Osteoblast (primary cell): Measurements from ENCODE around the gene NFIB. TPM values are rescaled to one million over a fixed set of nuclear protein-coding genes. Genes with fewer than 3 reads are reported as not detected.

Source experiments
- DNase-seq: peaks from one replicate; pipeline ENCODE4 v3.0.0; 2011; ENCODE audit warnings: low spot score, mixed read lengths; ENCODE audit not compliant: insufficient read length; ENCODE audit errors: missing footprints
- H2AFZ ChIP-seq: 2 replicates; pipeline ENCODE4 v1.6.0; 2011; ENCODE audit warnings: mild to moderate bottlenecking, low read length
- H3K27ac ChIP-seq: 2 replicates; pipeline ENCODE4 v1.5.1; 2011; ENCODE audit warnings: mild to moderate bottlenecking, low read depth, low read length, moderate library complexity
- H3K27me3 ChIP-seq: 2 replicates; pipeline ENCODE4 v1.6.0; 2012; ENCODE audit warnings: mild to moderate bottlenecking, control low read depth, inconsistent platforms, low read length, moderate library complexity; ENCODE audit not compliant: insufficient read depth
- H3K36me3 ChIP-seq: 2 replicates; pipeline ENCODE4 v1.5.1; 2011; ENCODE audit warnings: mild to moderate bottlenecking, low read length, control low read depth, moderate library complexity; ENCODE audit not compliant: insufficient read depth
- H3K4me1 ChIP-seq: 2 replicates; pipeline ENCODE4 v1.5.1; 2011; ENCODE audit warnings: mild to moderate bottlenecking, low read length, control low read depth, moderate library complexity; ENCODE audit not compliant: insufficient read depth
- H3K4me2 ChIP-seq: 2 replicates; pipeline ENCODE4 v1.6.0; 2011; ENCODE audit warnings: mild to moderate bottlenecking, low read length; ENCODE audit not compliant: insufficient read depth
- H3K4me3 ChIP-seq: fragments of 200-600 bp; sonication (generic); 3 replicates; pipeline ENCODE4 v1.5.1; 2012; ENCODE audit warnings: mild to moderate bottlenecking, low read length, inconsistent platforms; ENCODE audit not compliant: insufficient read depth
- H3K79me2 ChIP-seq: 2 replicates; pipeline ENCODE4 v1.6.0; 2012; ENCODE audit warnings: mild to moderate bottlenecking, low read length, control low read depth, inconsistent platforms; ENCODE audit not compliant: insufficient read depth
- H3K9me3 ChIP-seq: 2 replicates; pipeline ENCODE4 v1.5.1; 2011; ENCODE audit warnings: low read depth, low read length, control low read depth
- H4K20me1 ChIP-seq: 2 replicates; pipeline ENCODE4 v1.6.0; 2012; ENCODE audit warnings: mild to moderate bottlenecking, low read length, control low read depth; ENCODE audit not compliant: insufficient read depth
- CTCF ChIP-seq: IDR thresholded peaks from 2 replicates; pipeline ENCODE4 v1.5.1; 2011; ENCODE audit warnings: mild to moderate bottlenecking, low read depth, low read length, moderate library complexity; ENCODE audit errors: extremely low read depth
- total RNA-seq: library from RNA; depleted of rRNA; stranded (reverse); fragments of >200 nt; gene quantifications from 2 replicates; pipeline ENCODE4 v1.2.3, GENCODE V29; 2012

The NFIB gene
- total RNA-seq, 1 donor = 21.0 TPM

- Histone ChIP-seq H3K27me3 (no peaks in the 10 kb centered on the region), H2AFZ (peak overlapping the region; percentile 64), H3K4me2 (peak overlapping the region; percentile 82), H3K9me3 (no peaks in the 10 kb centered on the region), H3K4me1 (peaks cover 32% of the 10 kb centered on the region), H3K36me3 (no peaks in the 10 kb centered on the region), H3K27ac (peak overlapping the region; percentile 85), H3K79me2 (no peaks in the 10 kb centered on the region), H3K4me3 (peak overlapping the region; percentile 59), H4K20me1 (no peaks in the 10 kb centered on the region)
- no peak for DNase-seq
- no peak for TF ChIP-seq CTCF
Observed at GRCh38 chr9:14096258-14096922, 217.6 kb downstream of the NFIB start.

- no peaks in the 10 kb centered on the region for H3K9me3 ChIP-seq
- H3K27ac ChIP-seq = no peak overlapping the region
- TF ChIP-seq CTCF = no peak
- no peak overlapping the region for H2AFZ ChIP-seq
- no peaks in the 10 kb centered on the region for H3K36me3 ChIP-seq
- no peak overlapping the region for H3K4me2 ChIP-seq
- no peak overlapping the region for H3K4me3 ChIP-seq
- no peak for DNase-seq
- no peaks in the 10 kb centered on the region for H4K20me1 ChIP-seq
- peaks cover 32% of the 10 kb centered on the region for H3K4me1 ChIP-seq
- no peaks in the 10 kb centered on the region for H3K79me2 ChIP-seq
- H3K27me3 ChIP-seq = no peaks in the 10 kb centered on the region
Observed at GRCh38 chr9:14095277-14095676, 218.7 kb downstream of the NFIB start.

- Histone ChIP-seq H3K9me3 (no peaks in the 10 kb centered on the region), H3K79me2 (no peaks in the 10 kb centered on the region), H2AFZ (no peak overlapping the region), H3K4me1 (peaks cover 32% of the 10 kb centered on the region), H3K36me3 (no peaks in the 10 kb centered on the region), H3K4me2 (no peak overlapping the region), H3K4me3 (no peak overlapping the region), H3K27ac (no peak overlapping the region), H4K20me1 (no peaks in the 10 kb centered on the region), H3K27me3 (no peaks in the 10 kb centered on the region)
- no peak for TF ChIP-seq CTCF
- DNase-seq = no peak
Observed at GRCh38 chr9:14094491-14094890, 219.4 kb downstream of the NFIB start.

DNA sequence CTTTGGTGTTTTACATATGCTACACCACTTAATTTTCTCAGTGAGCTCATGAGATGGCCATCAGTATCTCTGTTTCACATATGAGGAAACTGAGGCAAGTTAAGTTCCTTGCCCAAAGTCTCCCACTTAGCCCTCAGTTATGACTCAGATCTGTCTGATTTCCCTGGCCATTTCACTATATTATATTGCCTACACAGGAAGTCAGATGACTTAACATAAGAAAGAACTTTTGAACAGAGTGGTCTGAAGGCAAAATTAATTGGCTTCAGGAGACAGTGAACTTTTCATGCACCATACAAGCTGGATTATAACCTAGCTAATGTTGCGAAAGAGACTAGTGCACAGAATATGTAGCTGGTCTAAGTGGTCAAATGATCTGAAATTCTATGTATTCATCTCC, 221.6 kb downstream of the NFIB start:
- no peak overlapping the region for H3K4me3 ChIP-seq
- no peaks in the 10 kb centered on the region for H3K9me3 ChIP-seq
- H4K20me1 ChIP-seq = no peaks in the 10 kb centered on the region
- no peaks in the 10 kb centered on the region for H3K27me3 ChIP-seq
- no peak for DNase-seq
- peaks cover under 1% of the 10 kb centered on the region for H3K36me3 ChIP-seq
- H2AFZ ChIP-seq = no peak overlapping the region
- H3K4me2 ChIP-seq = no peak overlapping the region
- H3K27ac ChIP-seq = no peak overlapping the region
- no peak for TF ChIP-seq CTCF
- H3K79me2 ChIP-seq = no peaks in the 10 kb centered on the region
- H3K4me1 ChIP-seq = peaks cover 14% of the 10 kb centered on the region
